HepG2 (cell line): ENCODE results near the gene NME2. TPM values are rescaled to one million over a fixed set of nuclear protein-coding genes. Genes with fewer than 3 reads are reported as not detected.

Experiments used
- KLF11 ChIP-seq: IDR thresholded peaks from 2 replicates; pipeline ENCODE4 v1.6.1; 2016; ENCODE audit warnings: missing compliant biosample characterization
- POLR2AphosphoS5 ChIP-seq: IDR thresholded peaks from 2 replicates; pipeline ENCODE4 v1.6.1; 2012; ENCODE audit warnings: low read depth, low read length
- SKI ChIP-seq: fragments of 450-650 bp; IDR thresholded peaks from one replicate; pipeline ENCODE4 v1.6.1; 2018; ENCODE audit warnings: mild to moderate bottlenecking; ENCODE audit not compliant: partially characterized antibody
- SP5 ChIP-seq: IDR thresholded peaks from 2 replicates; pipeline ENCODE4 v1.6.1; 2016; ENCODE audit warnings: low read depth, borderline replicate concordance
- ZBTB42 ChIP-seq: sonication (generic); formaldehyde crosslinking; IDR thresholded peaks from 2 replicates; pipeline ENCODE4 v1.5.0; 2020; ENCODE audit warnings: mild to moderate bottlenecking, missing genetic modification reagents
- ZNF496 ChIP-seq: sonication (generic); formaldehyde crosslinking; IDR thresholded peaks from 2 replicates; pipeline ENCODE4 v1.8.1; 2023; ENCODE audit warnings: mild to moderate bottlenecking, moderate library complexity, missing genetic modification reagents; ENCODE audit not compliant: insufficient replicate concordance
- ZNF547 ChIP-seq: sonication (generic); formaldehyde crosslinking; IDR thresholded peaks from 2 replicates; pipeline ENCODE4 v1.5.1; 2020; ENCODE audit warnings: mild to moderate bottlenecking, missing genetic modification reagents
- ZZZ3 ChIP-seq: sonication (generic); formaldehyde crosslinking; IDR thresholded peaks from 2 replicates; pipeline ENCODE4 v1.4.0; 2020; ENCODE audit warnings: missing genetic modification reagents, mild to moderate bottlenecking, borderline replicate concordance
- polyA plus RNA-seq, 8 experiments: library from polyadenylated mRNA; depleted of rRNA in 3 of 8; stranded (reverse) in 7 of 8; unstranded in 1 of 8; fragments of >200 nt; fragmentation: Illumina TruSeq in 4 of 8; extraction: Trizol in 4 of 8; gene quantifications; 2 replicates each; pipeline versions ENCODE4 v1.2.1 to v1.2.3, GENCODE V29; 2011 to 2016; ENCODE audit warnings: low read depth in 4 of 8, missing spikeins in 1 of 8, mixed read lengths in 1 of 8; ENCODE audit not compliant: insufficient read depth in 1 of 8
- total RNA-seq, 5 experiments: library from RNA; depleted of rRNA; stranded (reverse); fragments of >200 nt; fragmentation: Illumina TruSeq; extraction: Trizol; gene quantifications; 2 replicates each; pipeline ENCODE4 v1.2.3, GENCODE V29; 2016; ENCODE audit warnings: low read depth in 1 of 5
- TF ChIP-seq, protein P1 (sequence below): sonication (generic); formaldehyde crosslinking; IDR thresholded peaks from 2 replicates; pipeline ENCODE4 v1.9.0; 2021; ENCODE audit warnings: missing genetic modification reagents, mild to moderate bottlenecking, borderline replicate concordance
- TF ChIP-seq, protein P2 (sequence below): IDR thresholded peaks from 2 replicates; pipeline ENCODE4 v1.6.1; 2016; ENCODE audit warnings: missing compliant biosample characterization, missing genetic modification reagents, borderline replicate concordance
- TF ChIP-seq, protein P3 (sequence below): sonication (generic); formaldehyde crosslinking; IDR thresholded peaks from 2 replicates; pipeline ENCODE4 v1.4.0; 2020; ENCODE audit warnings: missing genetic modification reagents, borderline replicate concordance
- TF ChIP-seq, protein P4 (sequence below): sonication (generic); formaldehyde crosslinking; IDR thresholded peaks from 2 replicates; pipeline ENCODE4 v1.8.0; 2022; ENCODE audit warnings: missing genetic modification reagents, mild to moderate bottlenecking, inconsistent platforms, borderline replicate concordance
- TF ChIP-seq, protein P5 (sequence below): sonication (generic); formaldehyde crosslinking; IDR thresholded peaks from 2 replicates; pipeline ENCODE4 v1.5.0; 2020; ENCODE audit warnings: mild to moderate bottlenecking, missing genetic modification reagents, borderline replicate concordance
- TF ChIP-seq, protein P6 (sequence below): IDR thresholded peaks from 2 replicates; pipeline ENCODE4 v1.6.1; 2016; ENCODE audit warnings: mild to moderate bottlenecking

NME2 gene
- total and polyA plus RNA-seq, 2 of the 13 experiments (the other 11 are each of a cell fraction or from before 2014, with no cell fraction given): 790 to 1,213 TPM

DNA sequence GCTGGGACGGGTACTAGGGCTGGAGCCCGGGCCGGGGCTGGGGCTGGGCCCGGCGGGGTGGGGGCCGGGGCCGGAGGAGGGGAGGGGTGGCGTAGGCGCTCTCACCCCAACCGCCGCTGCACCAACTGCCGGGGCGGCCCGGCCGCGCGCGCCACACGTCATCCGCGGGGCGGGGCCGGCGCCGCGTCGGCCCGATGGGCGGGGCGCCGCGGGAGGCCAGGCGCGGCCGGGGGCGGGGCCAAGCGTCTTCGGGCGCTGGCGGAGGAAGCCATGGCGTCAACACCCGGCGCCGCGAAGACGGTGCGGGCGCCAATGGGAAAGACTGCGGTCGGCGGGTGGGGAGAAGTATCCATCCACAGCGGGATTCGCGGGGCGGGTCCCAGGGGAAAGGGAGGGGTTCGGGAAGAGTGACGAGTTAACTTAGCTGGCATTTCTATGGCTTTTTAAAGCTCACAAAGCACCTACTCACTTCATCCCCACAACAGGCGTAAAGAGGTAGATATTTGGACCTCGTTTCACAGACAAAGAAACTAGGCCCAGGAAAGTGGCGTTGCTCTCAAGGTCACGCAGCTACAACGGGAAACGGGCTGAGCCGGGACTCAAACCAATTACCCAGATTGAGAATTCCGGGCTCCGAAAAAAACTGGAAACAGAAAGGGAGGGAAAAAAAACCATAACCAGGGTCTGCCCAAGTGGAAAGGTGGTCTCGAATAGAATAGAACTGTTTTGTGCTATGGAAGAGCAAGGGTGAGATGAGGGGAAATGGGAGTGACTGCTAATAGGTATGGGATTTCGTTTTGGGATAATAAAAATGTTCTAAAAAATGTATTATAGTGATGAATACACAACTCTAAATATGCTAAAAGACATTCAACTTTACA, 45.2 kb upstream of the NME2 start, which contains the start of gene SPAG9 (continued):
- TF ChIP-seq, protein P1, sequence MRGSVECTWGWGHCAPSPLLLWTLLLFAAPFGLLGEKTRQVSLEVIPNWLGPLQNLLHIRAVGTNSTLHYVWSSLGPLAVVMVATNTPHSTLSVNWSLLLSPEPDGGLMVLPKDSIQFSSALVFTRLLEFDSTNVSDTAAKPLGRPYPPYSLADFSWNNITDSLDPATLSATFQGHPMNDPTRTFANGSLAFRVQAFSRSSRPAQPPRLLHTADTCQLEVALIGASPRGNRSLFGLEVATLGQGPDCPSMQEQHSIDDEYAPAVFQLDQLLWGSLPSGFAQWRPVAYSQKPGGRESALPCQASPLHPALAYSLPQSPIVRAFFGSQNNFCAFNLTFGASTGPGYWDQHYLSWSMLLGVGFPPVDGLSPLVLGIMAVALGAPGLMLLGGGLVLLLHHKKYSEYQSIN (CRISPR knock-in tag): no peak
- TF ChIP-seq, protein P2, sequence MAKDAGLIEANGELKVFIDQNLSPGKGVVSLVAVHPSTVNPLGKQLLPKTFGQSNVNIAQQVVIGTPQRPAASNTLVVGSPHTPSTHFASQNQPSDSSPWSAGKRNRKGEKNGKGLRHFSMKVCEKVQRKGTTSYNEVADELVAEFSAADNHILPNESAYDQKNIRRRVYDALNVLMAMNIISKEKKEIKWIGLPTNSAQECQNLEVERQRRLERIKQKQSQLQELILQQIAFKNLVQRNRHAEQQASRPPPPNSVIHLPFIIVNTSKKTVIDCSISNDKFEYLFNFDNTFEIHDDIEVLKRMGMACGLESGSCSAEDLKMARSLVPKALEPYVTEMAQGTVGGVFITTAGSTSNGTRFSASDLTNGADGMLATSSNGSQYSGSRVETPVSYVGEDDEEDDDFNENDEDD: peak; percentile 69
- TF ChIP-seq ZNF547 (CRISPR knock-in tag) (no peak), KLF11 (CRISPR knock-in tag) (no peak), ZBTB42 (no peak), ZNF496 (CRISPR knock-in tag) (no peak), ZZZ3 (CRISPR knock-in tag) (0 out of 2 replicates have a peak, but pooled peaks have one; percentile 14), SKI (peak; percentile 25), POLR2AphosphoS5 (peak; percentile 85), SP5 (CRISPR knock-in tag) (peak; percentile 41; the same call in 1 of the 2 replicates)
- TF ChIP-seq, protein P3, sequence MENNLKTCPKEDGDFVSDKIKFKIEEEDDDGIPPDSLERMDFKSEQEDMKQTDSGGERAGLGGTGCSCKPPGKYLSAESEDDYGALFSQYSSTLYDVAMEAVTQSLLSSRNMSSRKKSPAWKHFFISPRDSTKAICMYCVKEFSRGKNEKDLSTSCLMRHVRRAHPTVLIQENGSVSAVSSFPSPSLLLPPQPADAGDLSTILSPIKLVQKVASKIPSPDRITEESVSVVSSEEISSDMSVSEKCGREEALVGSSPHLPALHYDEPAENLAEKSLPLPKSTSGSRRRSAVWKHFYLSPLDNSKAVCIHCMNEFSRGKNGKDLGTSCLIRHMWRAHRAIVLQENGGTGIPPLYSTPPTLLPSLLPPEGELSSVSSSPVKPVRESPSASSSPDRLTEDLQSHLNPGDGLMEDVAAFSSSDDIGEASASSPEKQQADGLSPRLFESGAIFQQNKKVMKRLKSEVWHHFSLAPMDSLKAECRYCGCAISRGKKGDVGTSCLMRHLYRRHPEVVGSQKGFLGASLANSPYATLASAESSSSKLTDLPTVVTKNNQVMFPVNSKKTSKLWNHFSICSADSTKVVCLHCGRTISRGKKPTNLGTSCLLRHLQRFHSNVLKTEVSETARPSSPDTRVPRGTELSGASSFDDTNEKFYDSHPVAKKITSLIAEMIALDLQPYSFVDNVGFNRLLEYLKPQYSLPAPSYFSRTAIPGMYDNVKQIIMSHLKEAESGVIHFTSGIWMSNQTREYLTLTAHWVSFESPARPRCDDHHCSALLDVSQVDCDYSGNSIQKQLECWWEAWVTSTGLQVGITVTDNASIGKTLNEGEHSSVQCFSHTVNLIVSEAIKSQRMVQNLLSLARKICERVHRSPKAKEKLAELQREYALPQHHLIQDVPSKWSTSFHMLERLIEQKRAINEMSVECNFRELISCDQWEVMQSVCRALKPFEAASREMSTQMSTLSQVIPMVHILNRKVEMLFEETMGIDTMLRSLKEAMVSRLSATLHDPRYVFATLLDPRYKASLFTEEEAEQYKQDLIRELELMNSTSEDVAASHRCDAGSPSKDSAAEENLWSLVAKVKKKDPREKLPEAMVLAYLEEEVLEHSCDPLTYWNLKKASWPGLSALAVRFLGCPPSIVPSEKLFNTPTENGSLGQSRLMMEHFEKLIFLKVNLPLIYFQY (CRISPR knock-in tag): no peak; the same call in 1 of the 2 replicates
- TF ChIP-seq, protein P4, sequence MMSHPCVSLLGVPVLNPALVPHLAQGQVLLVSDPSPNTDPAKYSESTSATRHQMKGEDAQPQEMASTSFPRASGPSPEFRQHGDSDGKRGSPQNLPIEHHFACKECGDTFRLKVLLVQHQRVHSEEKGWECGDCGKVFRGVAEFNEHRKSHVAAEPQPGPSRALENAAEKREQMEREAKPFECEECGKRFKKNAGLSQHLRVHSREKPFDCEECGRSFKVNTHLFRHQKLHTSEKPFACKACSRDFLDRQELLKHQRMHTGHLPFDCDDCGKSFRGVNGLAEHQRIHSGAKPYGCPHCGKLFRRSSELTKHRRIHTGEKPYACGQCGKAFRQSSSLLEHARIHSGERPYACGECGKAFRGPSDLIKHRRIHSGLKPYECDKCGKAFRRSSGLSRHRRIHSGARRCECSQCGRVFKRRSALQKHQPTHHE (CRISPR knock-in tag): no peak
- TF ChIP-seq, protein P5, sequence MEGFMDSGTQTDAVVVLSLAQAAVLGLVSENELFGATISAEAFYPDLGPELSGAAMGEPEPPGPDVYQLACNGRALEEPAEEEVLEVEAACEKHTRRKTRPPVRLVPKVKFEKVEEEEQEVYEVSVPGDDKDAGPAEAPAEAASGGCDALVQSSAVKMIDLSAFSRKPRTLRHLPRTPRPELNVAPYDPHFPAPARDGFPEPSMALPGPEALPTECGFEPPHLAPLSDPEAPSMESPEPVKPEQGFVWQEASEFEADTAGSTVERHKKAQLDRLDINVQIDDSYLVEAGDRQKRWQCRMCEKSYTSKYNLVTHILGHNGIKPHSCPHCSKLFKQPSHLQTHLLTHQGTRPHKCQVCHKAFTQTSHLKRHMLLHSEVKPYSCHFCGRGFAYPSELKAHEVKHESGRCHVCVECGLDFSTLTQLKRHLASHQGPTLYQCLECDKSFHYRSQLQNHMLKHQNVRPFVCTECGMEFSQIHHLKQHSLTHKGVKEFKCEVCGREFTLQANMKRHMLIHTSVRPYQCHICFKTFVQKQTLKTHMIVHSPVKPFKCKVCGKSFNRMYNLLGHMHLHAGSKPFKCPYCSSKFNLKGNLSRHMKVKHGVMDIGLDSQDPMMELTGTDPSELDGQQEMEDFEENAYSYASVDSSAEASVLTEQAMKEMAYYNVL: no peak
- TF ChIP-seq, protein P6, sequence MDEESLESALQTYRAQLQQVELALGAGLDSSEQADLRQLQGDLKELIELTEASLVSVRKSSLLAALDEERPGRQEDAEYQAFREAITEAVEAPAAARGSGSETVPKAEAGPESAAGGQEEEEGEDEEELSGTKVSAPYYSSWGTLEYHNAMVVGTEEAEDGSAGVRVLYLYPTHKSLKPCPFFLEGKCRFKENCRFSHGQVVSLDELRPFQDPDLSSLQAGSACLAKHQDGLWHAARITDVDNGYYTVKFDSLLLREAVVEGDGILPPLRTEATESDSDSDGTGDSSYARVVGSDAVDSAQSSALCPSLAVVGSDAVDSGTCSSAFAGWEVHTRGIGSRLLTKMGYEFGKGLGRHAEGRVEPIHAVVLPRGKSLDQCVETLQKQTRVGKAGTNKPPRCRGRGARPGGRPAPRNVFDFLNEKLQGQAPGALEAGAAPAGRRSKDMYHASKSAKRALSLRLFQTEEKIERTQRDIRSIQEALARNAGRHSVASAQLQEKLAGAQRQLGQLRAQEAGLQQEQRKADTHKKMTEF (CRISPR knock-in tag): peak; percentile 50; the same call in 1 of the 2 replicates
